GM18951 (cell line): ENCODE data around the gene TRPV5.
"Not testable (repeated sequence)": the region's sequence is repeated elsewhere in the genome, so short reads cannot be mapped to it uniquely, and the experiment has no call there.

Experiments
- POLR2A ChIP-seq: IDR thresholded peaks from 4 replicates; pipeline ENCODE4 v1.6.1; 2011; ENCODE audit warnings: mild to moderate bottlenecking; ENCODE audit not compliant: insufficient read length, insufficient read depth; ENCODE audit errors: extremely low read depth
- in situ Hi-C: fragments of 300-500 bp; cut with MboI; formaldehyde crosslinking; loops from one replicate; pipeline ENCODE4 v1.12.0; 2022; ENCODE audit warnings: low sequenced_read_pairs, mixed read lengths, inconsistent platforms; ENCODE audit not compliant: unreplicated experiment

The TRPV5 gene

DNA sequence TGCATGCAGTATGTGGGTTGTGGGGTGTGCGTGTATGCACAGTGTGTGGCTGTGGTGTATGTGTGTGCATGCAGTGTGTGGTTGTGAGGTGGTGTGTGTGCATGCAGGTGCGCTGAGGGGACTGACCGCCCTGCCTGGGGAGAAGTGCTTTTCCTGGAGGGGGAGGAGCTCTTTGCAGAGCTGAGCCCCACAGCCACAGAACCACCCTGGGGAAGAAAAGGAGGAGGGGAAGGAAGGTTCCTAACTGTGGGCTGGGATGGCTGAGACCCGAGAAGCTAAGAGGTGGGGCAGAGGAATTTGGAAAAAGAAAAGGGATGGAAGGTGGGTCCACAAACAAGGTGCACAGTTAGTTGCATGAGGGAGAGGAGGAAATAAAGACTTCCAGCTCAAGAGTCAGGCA is at the start of gene TRPV5:
TSS of gene TRPV5 (minus strand) at position 123 of the 400 bp plus-strand sequence. CDS start 287 bp downstream, outside the sequence.
- in situ Hi-C loops = no loop called here
- TF ChIP-seq POLR2A = no peak

DNA sequence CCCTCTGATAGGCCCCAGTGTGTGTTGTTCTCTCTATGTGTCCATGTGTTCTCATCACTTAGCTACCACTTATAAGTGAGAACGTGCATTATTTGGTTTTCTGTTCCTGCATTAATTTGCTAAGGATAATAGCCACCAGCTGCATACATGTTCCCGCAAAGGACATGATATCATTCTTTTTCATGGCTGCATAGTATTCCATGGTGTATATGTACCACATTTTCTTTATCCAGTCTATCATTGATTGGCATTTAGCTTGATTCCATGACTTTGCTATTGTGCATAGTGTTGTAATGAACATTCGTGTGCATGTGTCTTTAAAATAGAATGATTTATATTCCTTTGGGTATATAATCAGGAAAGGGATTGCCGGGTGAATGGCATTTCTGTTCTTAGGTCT is 44.9 kb upstream of the TRPV5 start:
- in situ Hi-C loops = not testable (repeated sequence)

- in situ Hi-C loops = no loop called here
- no peak for TF ChIP-seq POLR2A
Observed at GRCh38 chr7:142974626-142975025, 41.1 kb upstream of the TRPV5 start.

- in situ Hi-C loops = no loop called here
Observed at GRCh38 chr7:142969183-142969582, 35.6 kb upstream of the TRPV5 start.

GRCh38 chr7:142968229-142968628 is 34.7 kb upstream of the TRPV5 start:
- in situ Hi-C loops = no loop called here
- TF ChIP-seq POLR2A = no peak

More at GRCh38 chr7:142969183-142969582, 35.6 kb upstream of the TRPV5 start:
- no peak for TF ChIP-seq POLR2A

DNA sequence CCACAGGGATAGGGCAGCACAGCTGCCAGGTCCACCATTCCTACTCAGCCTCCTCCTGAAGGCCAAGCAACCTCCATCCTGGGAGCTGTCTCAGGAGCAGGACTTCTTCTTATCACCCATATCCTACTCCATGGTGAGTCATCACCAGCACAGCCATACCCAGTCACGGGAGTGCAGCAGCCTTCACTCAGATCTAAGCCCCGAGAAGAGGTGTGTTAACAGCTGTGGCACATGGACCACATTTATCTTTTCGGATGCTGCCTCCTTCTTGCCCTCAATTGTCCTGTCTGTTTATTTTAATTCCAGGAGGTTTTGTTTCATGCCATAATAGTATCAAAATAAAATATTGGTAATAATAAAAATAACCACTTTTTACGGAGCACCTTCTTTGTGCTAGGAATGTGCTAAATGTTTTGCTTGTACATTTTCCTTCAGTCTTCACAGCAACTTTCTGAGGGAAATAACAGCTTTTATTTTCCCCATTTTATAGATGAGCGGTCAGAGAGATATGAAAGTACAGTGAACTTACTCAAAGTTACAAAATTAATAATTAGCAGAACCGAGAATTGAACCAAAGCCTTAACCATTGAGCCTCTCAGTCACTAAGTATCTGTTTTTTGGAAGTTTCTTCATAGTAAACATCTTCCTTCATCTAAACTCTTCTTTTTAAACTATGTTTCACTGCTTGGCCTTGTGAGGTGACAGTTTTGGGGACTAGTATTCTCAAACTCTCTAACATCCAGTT is 31.1 kb upstream of the TRPV5 start:
- TF ChIP-seq POLR2A = no peak
- in situ Hi-C loops = no loop called here

DNA sequence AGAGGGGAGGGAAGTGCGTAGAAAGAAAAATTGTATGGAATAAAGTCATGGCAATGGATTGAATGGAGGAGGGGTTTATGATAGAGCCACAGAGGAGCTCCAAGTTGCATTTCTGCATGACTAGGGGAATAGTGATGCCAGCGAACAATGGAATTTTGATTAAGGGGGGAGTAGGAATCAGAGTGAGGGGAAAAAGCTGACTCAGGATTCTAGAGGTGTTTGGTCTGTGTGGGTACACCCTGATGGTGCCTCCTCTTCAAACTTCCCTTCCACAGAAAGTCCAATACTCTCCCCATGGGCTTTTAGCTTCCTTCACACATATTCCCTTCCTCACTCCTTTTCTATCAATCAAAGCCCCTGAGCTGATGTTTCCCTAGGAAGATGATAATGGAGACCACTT is 30.4 kb upstream of the TRPV5 start:
- TF ChIP-seq POLR2A = no peak
- in situ Hi-C loops = no loop called here

DNA sequence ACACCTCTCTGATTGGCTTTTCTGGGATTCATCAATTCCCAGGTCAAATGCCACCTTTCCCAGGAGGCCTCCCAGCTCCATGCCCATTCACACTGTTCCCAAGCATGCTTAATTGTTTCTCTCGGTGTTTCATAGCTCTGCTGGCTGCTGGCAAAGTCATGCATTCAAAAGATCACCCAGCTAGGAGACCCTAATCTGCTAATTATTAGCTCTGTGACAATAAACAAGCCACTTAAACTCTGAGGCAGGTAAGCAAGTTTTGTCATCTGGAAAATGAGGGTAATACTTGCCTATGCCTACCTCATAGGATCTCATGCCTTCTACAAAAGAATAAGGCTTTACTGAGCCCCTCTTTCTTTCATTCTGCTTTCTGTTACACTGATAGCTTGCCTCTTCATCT is 29.4 kb upstream of the TRPV5 start:
- in situ Hi-C loops = no loop called here
- TF ChIP-seq POLR2A = no peak

DNA sequence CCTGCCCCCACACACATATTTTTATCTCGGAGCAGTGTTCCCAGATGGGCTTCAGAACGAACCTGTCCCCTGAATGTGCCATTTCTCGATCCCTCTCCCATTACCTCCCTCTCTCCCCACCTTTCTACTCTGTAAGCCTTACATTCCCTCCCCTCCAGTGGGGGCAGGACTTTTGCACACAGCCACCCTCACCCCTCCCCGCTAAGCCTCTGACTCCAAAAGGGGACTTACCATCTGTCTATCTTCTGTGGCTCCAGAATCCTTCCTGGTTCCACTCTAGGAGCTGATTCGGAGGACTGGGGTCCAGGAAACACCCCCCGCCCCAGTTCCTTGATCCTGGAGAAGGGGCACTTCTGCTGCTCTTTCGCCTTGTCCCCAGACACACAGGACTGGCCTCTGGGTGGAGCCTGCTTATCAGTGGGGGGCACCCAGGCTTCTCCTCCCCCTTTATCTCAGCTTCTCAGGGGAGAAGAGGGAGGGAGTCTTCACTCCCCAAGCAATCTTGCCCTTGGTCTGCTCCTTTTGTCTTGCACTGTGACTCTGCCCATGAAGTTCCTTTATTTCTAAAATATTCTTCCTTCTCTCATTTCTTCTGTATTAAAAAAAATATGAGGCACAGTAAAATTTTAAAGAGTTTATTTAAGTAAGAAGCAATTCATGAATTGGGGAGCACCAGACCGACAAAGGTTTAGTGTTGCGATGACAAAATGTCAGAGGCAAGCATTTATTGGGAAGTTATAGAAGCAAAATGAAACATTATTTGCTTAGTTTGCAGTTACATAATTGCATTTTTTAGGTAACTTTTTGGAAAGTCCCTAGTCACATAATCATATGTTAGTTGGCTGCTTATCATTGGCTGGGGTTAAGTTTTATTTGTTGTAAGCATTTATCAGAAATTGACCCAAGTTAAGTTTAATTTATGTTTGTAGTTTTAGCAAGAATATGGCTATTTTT is 28.7 kb upstream of the TRPV5 start, which contains the start of gene KEL:
TSS of gene KEL (minus strand) at position 391 of the 954 bp plus-strand sequence. CDS start at position 234, 157 bp downstream.
- in situ Hi-C loops = no loop called here
- TF ChIP-seq POLR2A = no peak

- in situ Hi-C loops = no loop called here
- no peak for TF ChIP-seq POLR2A
Observed at GRCh38 chr7:142961595-142961972, 28.0 kb upstream of the TRPV5 start.

- in situ Hi-C loops = no loop called here
- TF ChIP-seq POLR2A = no peak
Observed at GRCh38 chr7:142960955-142961512, 27.5 kb upstream of the TRPV5 start.

DNA sequence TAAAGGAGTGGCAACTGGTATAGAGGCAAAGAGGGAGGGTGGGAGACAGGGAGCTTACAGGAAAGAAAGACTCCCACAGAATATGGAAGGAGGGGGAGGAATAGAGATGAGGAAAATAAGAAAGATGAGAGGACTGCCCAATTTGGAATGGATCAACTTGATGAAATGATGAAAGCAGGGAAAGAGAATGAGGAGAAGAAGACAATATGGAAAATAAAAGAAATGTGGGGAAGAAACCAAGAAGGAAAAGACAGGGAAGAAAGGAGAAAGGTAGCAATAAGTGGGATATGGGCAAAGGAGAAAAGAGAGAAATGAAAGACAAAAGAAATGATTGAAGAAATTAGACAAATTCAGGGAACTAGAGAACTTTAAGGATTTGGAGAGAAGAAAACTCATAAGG is 25.7 kb upstream of the TRPV5 start:
- in situ Hi-C loops = no loop called here
- TF ChIP-seq POLR2A = no peak

GRCh38 chr7:142957723-142958122 is 24.2 kb upstream of the TRPV5 start:
- in situ Hi-C loops = no loop called here
- no peak for TF ChIP-seq POLR2A
